MCF 10A (cell line): Measurements from ENCODE around the gene CD6. TPM values are rescaled to one million over a fixed set of nuclear protein-coding genes. Genes with fewer than 3 reads are reported as not detected.
"Not testable (repeated sequence)": the region's sequence is repeated elsewhere in the genome, so short reads cannot be mapped to it uniquely, and the experiment has no call there.

ENCODE experiments used
- BruUV-seq: library from RNA; stranded (reverse); fragments of 400-500 nt; replicated peaks from 2 replicates; lab custom pipeline; 2021; lab: Mats Ljungman, UMichigan
- CTCF ChIA-PET: fragments of 300-600 bp; sonication (Branson Sonifier 250); formaldehyde crosslinking; extraction: SDS; loops from one replicate; lab custom pipeline; 2021; ENCODE audit warnings: antibody characterized with exemption, inconsistent platforms; lab: Yijun Ruan, JAX
- POLR2A ChIA-PET: fragments of 300-600, 350-650 bp; sonication (Branson Sonifier 250); formaldehyde crosslinking; extraction: SDS; loops from one replicate; lab custom pipeline; 2020; ENCODE audit warnings: antibody characterized with exemption, inconsistent platforms; lab: Yijun Ruan, JAX
- DNase-seq: peaks from one replicate; pipeline ENCODE4 v3.0.0-alpha.2; 2018; ENCODE audit not compliant: unreplicated experiment
- H3K27ac Mint-ChIP-seq: one replicate; pipeline ENCODE4 v1.8.0; 2022; ENCODE audit warnings: mild to moderate bottlenecking, low read depth, mixed read lengths; ENCODE audit not compliant: unreplicated experiment
- H3K27me3 Mint-ChIP-seq: one replicate; pipeline ENCODE4 v1.8.0; 2022; ENCODE audit warnings: mixed read lengths; ENCODE audit not compliant: insufficient read depth, unreplicated experiment
- H3K36me3 Mint-ChIP-seq: one replicate; pipeline ENCODE4 v1.8.0; 2022; ENCODE audit warnings: mild to moderate bottlenecking, moderate library complexity, mixed read lengths; ENCODE audit not compliant: insufficient read depth, unreplicated experiment
- H3K4me1 Mint-ChIP-seq: one replicate; pipeline ENCODE4 v1.8.0; 2022; ENCODE audit warnings: mixed read lengths; ENCODE audit not compliant: insufficient read depth, unreplicated experiment
- H3K4me3 Mint-ChIP-seq: one replicate; pipeline ENCODE4 v1.8.0; 2022; ENCODE audit warnings: mild to moderate bottlenecking, moderate library complexity, mixed read lengths; ENCODE audit not compliant: unreplicated experiment
- H3K9me3 Mint-ChIP-seq: one replicate; pipeline ENCODE4 v1.8.0; 2022; ENCODE audit warnings: mixed read lengths; ENCODE audit not compliant: unreplicated experiment
- intact Hi-C: fragments of 100-400 bp; cut with micrococcal nuclease; formaldehyde crosslinking; loops from 2 replicates; pipeline ENCODE4 v1.14.1; 2022
- total RNA-seq: library from RNA; stranded (reverse); gene quantifications from 2 replicates; pipeline ENCODE4 v1.2.3, GENCODE V29; 2022
- TF ChIP-seq, protein P1 (sequence below): fragments of 200-600 bp; IDR thresholded peaks from one replicate; pipeline ENCODE4 v1.8.0; 2022; ENCODE audit warnings: antibody characterized with exemption, mild to moderate bottlenecking; ENCODE audit not compliant: unreplicated experiment

The CD6 gene
- total RNA-seq, 1 experiment from 2014 or later = not detected

DNA sequence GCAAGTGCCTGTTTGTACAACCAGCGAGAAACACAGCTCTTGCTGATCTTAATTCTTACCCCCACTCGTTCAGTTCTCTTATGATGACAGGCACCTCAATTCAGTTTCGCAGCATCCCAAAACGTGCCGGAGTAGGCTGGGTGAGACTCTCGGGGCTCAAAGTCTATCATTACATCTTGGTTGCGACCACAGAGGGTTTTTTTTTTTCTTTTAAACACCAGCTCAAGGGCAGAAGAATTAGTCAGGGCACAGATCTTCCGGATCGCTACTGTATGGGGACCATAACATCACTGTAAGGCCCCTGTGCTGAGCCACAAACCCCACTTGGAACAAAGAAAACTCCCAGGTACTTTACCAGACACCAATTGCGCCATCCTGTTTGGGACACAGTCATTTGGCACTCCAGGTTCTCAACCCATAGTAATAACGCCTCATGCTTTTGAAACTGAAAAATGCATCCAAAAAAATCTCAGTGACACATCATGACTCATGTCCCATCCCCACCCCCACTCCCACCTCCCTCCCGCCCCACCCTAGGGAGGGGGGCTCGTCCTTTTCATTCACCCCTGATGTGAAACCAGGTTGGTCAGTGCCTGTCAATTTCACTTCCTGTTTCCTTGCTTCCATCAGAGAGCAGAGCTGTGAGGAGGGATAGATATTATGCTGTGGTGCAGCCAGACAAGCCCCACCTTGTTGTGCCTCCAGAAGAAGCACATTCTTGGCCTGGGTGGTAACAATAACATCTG lies 89.8 kb downstream of the CD6 start:
- Mint-ChIP-seq H3K27me3 (no peaks in the 10 kb centered on the region), H3K36me3 (no peaks in the 10 kb centered on the region), H3K4me1 (peaks cover 10% of the 10 kb centered on the region), H3K9me3 (no peaks in the 10 kb centered on the region), H3K4me3 (peak overlapping the region; percentile 47), H3K27ac (peak overlapping the region; percentile 90)
- BruUV-seq = no TSS peak
- peak; percentile 67 for DNase-seq
- intact Hi-C loops = no loop called here
- ChIA-PET POLR2A (interaction anchor here (0.6 to 1.6 kb wide), 3 partner anchors 12 to 495 kb away, joined by 3 to 4 read pairs (median 3); no protein-coding TSS in a partner anchor), CTCF (no interaction called here)
- TF ChIP-seq, protein P1, sequence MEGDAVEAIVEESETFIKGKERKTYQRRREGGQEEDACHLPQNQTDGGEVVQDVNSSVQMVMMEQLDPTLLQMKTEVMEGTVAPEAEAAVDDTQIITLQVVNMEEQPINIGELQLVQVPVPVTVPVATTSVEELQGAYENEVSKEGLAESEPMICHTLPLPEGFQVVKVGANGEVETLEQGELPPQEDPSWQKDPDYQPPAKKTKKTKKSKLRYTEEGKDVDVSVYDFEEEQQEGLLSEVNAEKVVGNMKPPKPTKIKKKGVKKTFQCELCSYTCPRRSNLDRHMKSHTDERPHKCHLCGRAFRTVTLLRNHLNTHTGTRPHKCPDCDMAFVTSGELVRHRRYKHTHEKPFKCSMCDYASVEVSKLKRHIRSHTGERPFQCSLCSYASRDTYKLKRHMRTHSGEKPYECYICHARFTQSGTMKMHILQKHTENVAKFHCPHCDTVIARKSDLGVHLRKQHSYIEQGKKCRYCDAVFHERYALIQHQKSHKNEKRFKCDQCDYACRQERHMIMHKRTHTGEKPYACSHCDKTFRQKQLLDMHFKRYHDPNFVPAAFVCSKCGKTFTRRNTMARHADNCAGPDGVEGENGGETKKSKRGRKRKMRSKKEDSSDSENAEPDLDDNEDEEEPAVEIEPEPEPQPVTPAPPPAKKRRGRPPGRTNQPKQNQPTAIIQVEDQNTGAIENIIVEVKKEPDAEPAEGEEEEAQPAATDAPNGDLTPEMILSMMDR = no peak

DNA sequence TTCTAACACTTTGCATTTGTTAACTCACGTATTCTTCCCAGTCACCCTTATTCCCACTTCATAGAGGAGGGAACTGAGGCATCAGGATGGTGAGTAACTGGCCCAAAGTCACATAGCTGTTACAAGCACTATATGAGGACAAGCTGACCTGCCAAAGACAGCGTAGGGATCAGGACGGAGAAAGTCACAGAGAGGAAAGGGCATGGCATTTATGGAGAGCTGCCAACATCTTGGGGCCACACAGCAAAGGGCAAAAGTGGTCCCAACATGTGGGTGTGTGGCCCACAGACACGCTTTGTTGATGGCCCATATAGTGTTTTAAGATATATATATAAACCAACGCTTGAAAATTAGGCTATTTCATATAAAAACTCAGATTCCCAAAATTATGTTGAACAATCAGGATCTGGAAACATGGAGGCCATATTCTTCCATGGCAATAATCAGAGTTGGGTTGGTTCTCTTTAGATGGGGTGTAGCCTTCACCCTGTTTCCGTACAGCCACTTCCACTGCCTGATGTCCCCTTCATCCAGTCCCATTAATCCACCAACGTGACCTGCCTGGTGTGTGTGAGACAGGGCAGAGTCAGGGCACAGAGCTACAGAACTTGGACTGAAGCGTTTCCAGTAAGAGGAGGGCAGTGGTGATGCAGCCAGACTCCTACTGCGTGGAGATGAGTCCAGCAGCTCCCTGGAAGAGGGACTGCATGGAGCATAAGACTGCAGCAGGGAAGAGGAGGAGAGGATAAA lies 90.9 kb downstream of the CD6 start:
- intact Hi-C loops = no loop called here
- TF ChIP-seq, protein P1 = no peak
- BruUV-seq = no TSS peak
- POLR2A ChIA-PET = no interaction called here
- Mint-ChIP-seq H3K4me3 (no peak overlapping the region), H3K27me3 (no peaks in the 10 kb centered on the region), H3K27ac (peak overlapping the region; percentile 90), H3K9me3 (no peaks in the 10 kb centered on the region), H3K4me1 (peaks cover 10% of the 10 kb centered on the region), H3K36me3 (no peaks in the 10 kb centered on the region)
- DNase-seq = no peak
- CTCF ChIA-PET = interaction anchor here (0.6 kb wide), 1 partner anchor 79 kb away, joined by 3 read pairs; no protein-coding TSS in a partner anchor

DNA sequence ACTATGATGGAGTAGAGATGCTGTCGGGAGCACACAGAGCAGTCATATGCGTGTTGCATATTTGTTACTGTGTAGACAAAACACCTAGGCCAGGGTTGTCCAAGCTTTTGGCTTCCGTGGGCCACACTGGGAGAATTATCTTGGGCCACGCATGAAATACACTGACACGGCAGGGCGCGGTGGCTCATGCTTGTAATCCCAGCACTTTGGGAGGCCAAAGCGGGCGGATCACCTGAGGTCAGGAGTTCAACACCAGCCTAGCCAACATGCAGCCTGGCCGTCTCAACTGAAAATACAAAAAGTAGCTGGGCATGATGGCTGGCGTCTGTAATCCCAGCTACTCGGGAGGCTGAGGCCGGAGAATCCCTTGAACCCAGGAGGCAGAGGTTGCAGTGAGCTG lies 93.8 kb downstream of the CD6 start:
- POLR2A ChIA-PET = interaction anchor here (1.7 kb wide), 1 partner anchor 10 kb away, joined by 8 read pairs; no protein-coding TSS in a partner anchor
- CTCF ChIA-PET = not testable (repeated sequence)

GRCh38 chr11:61065955-61066638 lies 94.6 kb downstream of the CD6 start:
- POLR2A ChIA-PET = no interaction called here
- BruUV-seq = no TSS peak
- no peak for DNase-seq
- no peak overlapping the region for H3K4me3 Mint-ChIP-seq
- H3K27ac Mint-ChIP-seq = no peak overlapping the region
- no peaks in the 10 kb centered on the region for H3K36me3 Mint-ChIP-seq
- no peaks in the 10 kb centered on the region for H3K9me3 Mint-ChIP-seq
- H3K27me3 Mint-ChIP-seq = no peaks in the 10 kb centered on the region
- TF ChIP-seq, protein P1 = no peak
- H3K4me1 Mint-ChIP-seq = peaks cover 4% of the 10 kb centered on the region
- CTCF ChIA-PET = no interaction called here
- intact Hi-C loops = no loop called here

More for the DNA sequence above, 93.8 kb downstream of the CD6 start:
- DNase-seq, H3K36me3 Mint-ChIP-seq, BruUV-seq, H3K27ac Mint-ChIP-seq, intact Hi-C loops, H3K4me3 Mint-ChIP-seq, H3K9me3 Mint-ChIP-seq, H3K27me3 Mint-ChIP-seq: not testable (repeated sequence)
- H3K4me1 Mint-ChIP-seq = peaks cover 10% of the 10 kb centered on the region
